Activated CD4-positive, CD25-positive, alpha-beta regulatory T cell treated with anti-CD3 and anti-CD28 coated beads, Interleukin-2, amount 50 U/mL, for 24 hours (primary cell): Measurements from ENCODE around the gene CNOT8.
"Not testable (repeated sequence)": the region's sequence is repeated elsewhere in the genome, so short reads cannot be mapped to it uniquely, and the experiment has no call there.

Source experiments
- ATAC-seq, 2 donors: fragments of 150-1000 bp; cut with Tn5 transposase; one replicate each; pipeline ENCODE4 v1.10.0; 2021; ENCODE audit warnings: mild to moderate bottlenecking in 1 of 2, moderate library complexity in 1 of 2

Gene CNOT8

GRCh38 chr5:154865466-154866184 is 7.2 kb downstream of the CNOT8 start:
- ATAC-seq: no peak

- no peak for ATAC-seq
These were observed 8.4 kb downstream of the CNOT8 start for GRCh38 chr5:154866841-154867240.

GRCh38 chr5:154868702-154869101 is 10.3 kb downstream of the CNOT8 start:
- no peak for ATAC-seq

- ATAC-seq: no peak
These were observed 13.3 kb downstream of the CNOT8 start for GRCh38 chr5:154871734-154872133.

GRCh38 chr5:154873791-154874331 is 15.4 kb downstream of the CNOT8 start:
- no peak for ATAC-seq

- ATAC-seq: no peak
These were observed 20.4 kb downstream of the CNOT8 start for GRCh38 chr5:154878642-154879335.

GRCh38 chr5:154881986-154882385 is 23.6 kb downstream of the CNOT8 start:
- no peak for ATAC-seq

GRCh38 chr5:154884424-154884823 is 26.0 kb downstream of the CNOT8 start:
- no peak for ATAC-seq

GRCh38 chr5:154885439-154885838 is 27.0 kb downstream of the CNOT8 start:
- ATAC-seq: no peak

- no peak for ATAC-seq
These were observed 33.9 kb downstream of the CNOT8 start for GRCh38 chr5:154892369-154892771.

GRCh38 chr5:154893381-154893780 is 35.0 kb downstream of the CNOT8 start:
- no peak for ATAC-seq

- no peak for ATAC-seq
These were observed 37.5 kb downstream of the CNOT8 start for GRCh38 chr5:154895606-154896561.

- no peak for ATAC-seq
These were observed 38.2 kb downstream of the CNOT8 start for GRCh38 chr5:154896562-154897165.

- no peak for ATAC-seq
These were observed 39.8 kb downstream of the CNOT8 start for GRCh38 chr5:154898210-154898609.

- no peak for ATAC-seq
These were observed 40.9 kb downstream of the CNOT8 start for GRCh38 chr5:154899151-154899816.

- ATAC-seq: no peak
These were observed 41.6 kb downstream of the CNOT8 start for GRCh38 chr5:154900066-154900465.

- no peak for ATAC-seq
These were observed 42.8 kb downstream of the CNOT8 start for GRCh38 chr5:154901276-154901675.

GRCh38 chr5:154901913-154902312 is 43.5 kb downstream of the CNOT8 start:
- no peak for ATAC-seq

- ATAC-seq: not testable (repeated sequence)
These were observed 47.2 kb downstream of the CNOT8 start for GRCh38 chr5:154905601-154906000.

- ATAC-seq: no peak
These were observed 58.4 kb downstream of the CNOT8 start for GRCh38 chr5:154916874-154917273.

GRCh38 chr5:154917757-154918156 is 59.3 kb downstream of the CNOT8 start:
- no peak for ATAC-seq
